ENCODE results near the gene ZNF610.

ZNF610 gene

DNA sequence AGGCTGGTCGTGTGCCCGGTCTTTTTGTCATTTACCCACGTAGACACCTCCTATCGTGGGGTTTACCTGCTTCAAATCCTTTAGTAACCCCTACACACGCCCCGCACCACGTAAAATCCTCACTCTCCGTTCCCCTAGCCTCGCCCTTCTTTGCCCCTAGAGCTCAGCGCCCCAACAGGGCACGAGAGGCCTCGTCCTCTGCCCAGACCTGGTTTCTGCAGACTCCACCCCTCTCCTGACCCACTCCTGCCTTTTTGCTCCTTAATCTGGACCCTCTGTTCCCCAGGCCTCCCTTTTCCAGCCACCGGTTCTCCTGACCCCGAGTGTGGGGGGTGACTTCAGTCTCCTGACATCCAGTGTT lies 62.0 kb downstream of the ZNF610 start:
- DNase-seq, result no peak

DNA sequence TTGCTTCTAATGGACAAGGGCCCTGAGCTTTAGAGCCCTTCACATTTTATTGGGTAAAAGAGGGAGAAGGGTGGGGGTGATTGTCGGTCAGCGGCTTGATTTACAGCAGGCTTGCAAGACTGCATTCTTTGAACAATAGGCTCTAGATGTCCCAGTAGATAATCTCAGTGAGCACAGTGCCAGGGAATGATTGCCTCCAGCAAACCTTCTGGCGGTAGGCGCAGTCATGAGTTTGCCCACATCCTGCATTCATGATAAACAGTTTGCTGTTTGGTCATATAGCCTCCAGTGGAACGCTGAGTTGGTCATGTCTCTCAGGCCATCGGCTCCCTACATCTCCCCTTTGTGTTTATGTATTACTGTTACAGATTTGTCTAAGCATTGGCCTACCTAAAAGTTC lies 74.2 kb downstream of the ZNF610 start:
- DNase-seq, result no peak

DNA sequence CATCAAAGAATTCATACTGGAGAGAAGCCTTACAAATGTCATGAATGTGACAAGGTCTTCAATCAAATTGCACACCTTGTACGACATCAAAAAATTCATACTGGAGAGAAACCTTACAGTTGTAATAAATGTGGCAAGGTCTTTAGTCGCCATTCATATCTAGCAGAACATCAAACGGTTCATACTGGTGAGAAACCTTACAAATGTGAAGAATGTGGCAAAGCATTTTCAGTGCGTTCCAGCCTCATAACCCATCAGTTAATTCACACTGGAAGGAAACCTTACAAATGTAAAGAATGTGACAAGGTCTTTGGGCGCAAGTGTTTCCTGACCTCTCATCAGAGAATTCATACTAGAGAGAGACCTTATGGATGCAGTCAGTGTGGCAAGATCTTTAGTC lies 79.7 kb downstream of the ZNF610 start:
- no peak for DNase-seq

All from stimulated activated CD4-positive, alpha-beta T cell treated with anti-CD3 and anti-CD28 coated beads, Interleukin-12 subunit alpha, Interleukin-12 subunit beta, amount 100 ng/mL, for 4 hours (primary cell).